ENCODE results near the gene SMIM1. TPM values are rescaled to one million over a fixed set of nuclear protein-coding genes. Genes with fewer than 3 reads are reported as not detected.

The SMIM1 gene
- total RNA-seq, 4 donors from 2014 or later: 23.1 TPM; not detected in 3

DNA sequence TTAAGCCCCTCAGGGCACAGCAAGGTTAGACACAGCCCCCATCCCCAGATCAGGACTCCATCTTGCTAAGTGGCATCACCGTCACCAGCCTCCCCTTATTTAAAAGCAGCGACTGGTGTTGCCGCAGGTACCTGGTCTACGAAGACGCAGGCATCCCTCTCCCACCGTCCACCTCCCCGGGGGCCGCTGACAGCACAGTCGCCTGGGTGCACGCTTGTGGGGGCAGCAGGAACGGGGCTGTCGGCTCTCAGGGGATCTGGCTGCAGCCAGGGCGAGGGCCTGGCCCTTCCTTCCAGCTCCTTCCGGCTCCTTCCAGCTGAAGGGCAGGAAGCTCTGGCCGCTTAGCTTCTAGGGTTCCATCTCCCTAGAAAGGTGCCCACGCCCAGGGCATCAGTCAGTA is 37.9 kb upstream of the SMIM1 start:
- H3K27me3 ChIP-seq: peaks cover 0 to 26% of the 10 kb centered on the region in 2 donors
- TF ChIP-seq EP300 (IDR thresholded peaks at IDR 0.05) (no peak), POLR2A (IDR thresholded peaks at IDR 0.05) (no peak)
- TF ChIP-seq, protein P1, sequence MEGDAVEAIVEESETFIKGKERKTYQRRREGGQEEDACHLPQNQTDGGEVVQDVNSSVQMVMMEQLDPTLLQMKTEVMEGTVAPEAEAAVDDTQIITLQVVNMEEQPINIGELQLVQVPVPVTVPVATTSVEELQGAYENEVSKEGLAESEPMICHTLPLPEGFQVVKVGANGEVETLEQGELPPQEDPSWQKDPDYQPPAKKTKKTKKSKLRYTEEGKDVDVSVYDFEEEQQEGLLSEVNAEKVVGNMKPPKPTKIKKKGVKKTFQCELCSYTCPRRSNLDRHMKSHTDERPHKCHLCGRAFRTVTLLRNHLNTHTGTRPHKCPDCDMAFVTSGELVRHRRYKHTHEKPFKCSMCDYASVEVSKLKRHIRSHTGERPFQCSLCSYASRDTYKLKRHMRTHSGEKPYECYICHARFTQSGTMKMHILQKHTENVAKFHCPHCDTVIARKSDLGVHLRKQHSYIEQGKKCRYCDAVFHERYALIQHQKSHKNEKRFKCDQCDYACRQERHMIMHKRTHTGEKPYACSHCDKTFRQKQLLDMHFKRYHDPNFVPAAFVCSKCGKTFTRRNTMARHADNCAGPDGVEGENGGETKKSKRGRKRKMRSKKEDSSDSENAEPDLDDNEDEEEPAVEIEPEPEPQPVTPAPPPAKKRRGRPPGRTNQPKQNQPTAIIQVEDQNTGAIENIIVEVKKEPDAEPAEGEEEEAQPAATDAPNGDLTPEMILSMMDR (IDR thresholded peaks at IDR 0.05): no peak
- H3K4me1 ChIP-seq: peaks cover 0 to 22% (median 0%) of the 10 kb centered on the region in 4 donors
- H3K9me3 ChIP-seq: no peaks in the 10 kb centered on the region
- H3K4me3 ChIP-seq: no peak overlapping the region
- no peak for DNase-seq (ENCODE audit: low spot score in 2 of 2)
- WGBS, 2 donors: 90 to 91% methylated on average over 15 to 16 of the region's 16 CpGs
- H3K27ac ChIP-seq: no peak overlapping the region
- H3K36me3 ChIP-seq: peaks cover 0 to 53% (median 0%) of the 10 kb centered on the region in 3 donors

DNA sequence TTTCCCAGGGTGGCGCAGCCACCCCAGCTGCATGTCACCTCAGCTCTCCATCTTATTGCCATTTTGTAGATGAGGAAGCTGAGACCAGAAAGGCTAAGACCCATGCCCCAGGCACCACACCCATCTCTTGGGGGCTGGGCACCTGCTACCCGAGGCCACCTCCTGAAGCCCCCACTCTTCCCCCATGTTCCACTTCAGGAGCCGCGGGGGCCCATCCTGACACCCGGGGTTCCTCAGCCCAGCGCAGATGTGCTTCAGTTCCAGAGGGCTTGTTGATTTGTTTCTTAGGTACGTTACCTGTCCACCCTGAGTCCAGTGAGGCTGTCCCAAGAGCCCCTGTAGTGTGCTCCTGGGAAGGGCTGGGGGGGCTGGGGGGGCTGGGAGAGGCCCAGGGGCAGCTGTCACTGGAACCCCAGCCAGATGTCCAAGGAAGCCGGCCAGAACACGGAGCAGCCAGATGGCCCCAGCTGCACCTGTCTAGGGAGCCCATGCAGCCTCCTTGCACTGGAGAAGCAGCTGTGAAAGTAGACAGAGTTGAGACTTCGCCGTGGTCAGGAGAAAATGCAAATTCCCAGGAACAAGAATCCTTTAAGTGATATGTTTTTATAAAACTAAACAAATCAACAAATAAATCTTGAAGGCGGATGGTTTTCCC is 37.4 kb upstream of the SMIM1 start:
- H3K4me1 ChIP-seq: peaks cover 0 to 22% (median 0%) of the 10 kb centered on the region in 4 donors
- peak overlapping the region in 1 of 4 donors; percentile 46 for H3K27ac ChIP-seq
- no peak overlapping the region for H3K4me3 ChIP-seq
- peaks cover 0 to 59% (median 0%) of the 10 kb centered on the region in 3 donors for H3K36me3 ChIP-seq
- peaks cover 0 to 20% of the 10 kb centered on the region in 2 donors for H3K27me3 ChIP-seq
- WGBS, 2 donors: 80 to 82% methylated on average over 12 of the region's 12 CpGs
- DNase-seq (ENCODE audit: low spot score in 2 of 2): no peak
- TF ChIP-seq, protein P1 (IDR thresholded peaks at IDR 0.05): no peak
- no peak for TF ChIP-seq POLR2A (IDR thresholded peaks at IDR 0.05)
- no peak for TF ChIP-seq EP300 (IDR thresholded peaks at IDR 0.05)
- no peaks in the 10 kb centered on the region for H3K9me3 ChIP-seq

DNA sequence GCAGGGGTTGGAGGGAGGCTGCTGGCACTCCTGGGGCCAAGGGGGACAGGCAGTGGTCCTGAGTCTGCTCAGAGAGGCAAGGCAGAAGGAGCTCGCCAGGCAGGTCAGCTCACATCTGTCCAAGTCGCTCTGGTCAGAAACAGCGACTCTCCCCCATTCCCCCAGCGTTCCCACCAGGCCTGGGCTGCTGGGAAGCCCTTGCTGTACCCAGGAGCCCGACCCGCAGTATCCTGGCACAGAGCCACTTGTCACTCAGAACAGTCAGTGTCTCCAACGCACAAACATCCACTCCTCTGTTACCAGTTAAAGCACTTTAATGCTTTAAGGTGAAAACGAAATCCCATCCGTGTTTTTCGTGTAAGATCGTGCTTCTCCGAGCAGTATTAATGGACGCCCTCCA is 36.9 kb upstream of the SMIM1 start:
- WGBS, 2 donors: 61 to 69% methylated on average over 11 to 13 of the region's 13 CpGs
- Histone ChIP-seq H3K4me1 (peaks cover 0 to 22% (median 0%) of the 10 kb centered on the region in 4 donors), H3K36me3 (peaks cover 0 to 64% (median 0%) of the 10 kb centered on the region in 3 donors), H3K4me3 (no peak overlapping the region), H3K27me3 (peaks cover 0 to 16% of the 10 kb centered on the region in 2 donors), H3K27ac (peak overlapping the region in 1 of 4 donors; percentile 46), H3K9me3 (no peaks in the 10 kb centered on the region)
- TF ChIP-seq, protein P1 (IDR thresholded peaks at IDR 0.05): no peak
- TF ChIP-seq POLR2A (IDR thresholded peaks at IDR 0.05) (no peak), EP300 (IDR thresholded peaks at IDR 0.05) (no peak)
- no peak for DNase-seq (ENCODE audit: low spot score in 2 of 2)

DNA sequence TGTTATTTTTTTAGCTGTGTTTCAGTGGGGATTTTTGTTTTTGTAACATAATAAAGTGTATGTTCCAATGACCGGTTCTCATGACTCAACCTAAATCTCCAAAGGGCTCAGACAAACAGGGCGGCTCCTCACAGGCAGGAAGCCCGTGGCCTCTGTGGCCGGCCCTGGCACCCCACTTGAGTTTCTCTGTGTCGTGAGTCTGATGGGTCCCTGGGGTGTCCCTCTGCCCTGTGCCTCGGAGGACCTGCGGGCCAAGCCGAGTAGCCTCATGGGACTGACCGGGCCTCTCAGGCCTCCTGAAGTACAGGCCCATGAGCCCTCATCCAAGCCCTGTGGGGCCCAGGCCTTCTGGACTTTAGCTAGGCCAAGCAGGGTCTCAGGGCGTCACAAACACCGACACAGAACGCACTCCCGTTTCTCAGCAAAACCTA is 36.4 kb upstream of the SMIM1 start:
- WGBS, 2 donors: 73 to 75% methylated on average over 13 of the region's 13 CpGs
- Histone ChIP-seq H3K27me3 (peaks cover 0 to 11% of the 10 kb centered on the region in 2 donors), H3K4me3 (no peak overlapping the region), H3K9me3 (no peaks in the 10 kb centered on the region), H3K36me3 (peaks cover 0 to 69% (median 0%) of the 10 kb centered on the region in 3 donors), H3K27ac (peak overlapping the region in 2 of 4 donors; percentile 33 to 46), H3K4me1 (peaks cover 0 to 18% (median 0%) of the 10 kb centered on the region in 4 donors)
- no peak for DNase-seq (ENCODE audit: low spot score in 2 of 2)
- TF ChIP-seq EP300 (IDR thresholded peaks at IDR 0.05): no peak
- TF ChIP-seq, protein P1 (IDR thresholded peaks at IDR 0.05): no peak
- TF ChIP-seq POLR2A (IDR thresholded peaks at IDR 0.05): no peak

DNA sequence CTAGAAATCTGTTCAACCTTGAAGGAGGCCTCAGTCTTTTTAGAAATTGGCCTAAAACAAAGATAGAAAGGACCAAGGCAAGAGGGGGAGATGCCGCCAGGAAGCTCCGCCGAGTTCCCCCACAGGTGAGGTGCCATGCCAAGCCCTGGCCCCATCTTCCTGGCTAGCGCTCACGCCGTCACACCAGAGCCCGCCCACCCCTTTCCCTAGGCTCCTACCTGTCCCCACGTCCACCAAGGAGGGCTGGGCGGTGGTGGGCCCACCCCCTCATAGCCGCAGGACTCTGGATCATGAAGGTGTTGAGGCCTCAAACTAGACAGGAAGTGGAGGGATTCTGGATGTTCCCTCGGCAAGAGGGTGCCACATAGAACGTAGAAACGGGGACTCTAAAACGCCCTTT is 35.8 kb upstream of the SMIM1 start:
- WGBS, 2 donors: 84% methylated on average over 14 of the region's 14 CpGs
- Histone ChIP-seq H3K4me3 (no peak overlapping the region), H3K9me3 (no peaks in the 10 kb centered on the region), H3K4me1 (peaks cover 0 to 13% (median 0%) of the 10 kb centered on the region in 4 donors), H3K27me3 (peaks cover 0 to 7% of the 10 kb centered on the region in 2 donors), H3K27ac (peak overlapping the region in 2 of 4 donors; percentile 33 to 46), H3K36me3 (peaks cover 0 to 74% (median 0%) of the 10 kb centered on the region in 3 donors)
- TF ChIP-seq, protein P1 (IDR thresholded peaks at IDR 0.05): no peak
- no peak for TF ChIP-seq EP300 (IDR thresholded peaks at IDR 0.05)
- no peak for DNase-seq (ENCODE audit: low spot score in 2 of 2)

Measured in tibial nerve (tissue), 4 donors.